Activated T-cell treated with anti-CD3 and anti-CD28 coated beads for 24 hours (primary cell): ENCODE data around the gene SUOX.
"Not testable (repeated sequence)": the region's sequence is repeated elsewhere in the genome, so short reads cannot be mapped to it uniquely, and the experiment has no call there.

ENCODE experiments used
- DNase-seq: peaks from one replicate; pipeline ENCODE4 v3.0.0-alpha.2; 2020; ENCODE audit warnings: low read depth

Gene SUOX

DNA sequence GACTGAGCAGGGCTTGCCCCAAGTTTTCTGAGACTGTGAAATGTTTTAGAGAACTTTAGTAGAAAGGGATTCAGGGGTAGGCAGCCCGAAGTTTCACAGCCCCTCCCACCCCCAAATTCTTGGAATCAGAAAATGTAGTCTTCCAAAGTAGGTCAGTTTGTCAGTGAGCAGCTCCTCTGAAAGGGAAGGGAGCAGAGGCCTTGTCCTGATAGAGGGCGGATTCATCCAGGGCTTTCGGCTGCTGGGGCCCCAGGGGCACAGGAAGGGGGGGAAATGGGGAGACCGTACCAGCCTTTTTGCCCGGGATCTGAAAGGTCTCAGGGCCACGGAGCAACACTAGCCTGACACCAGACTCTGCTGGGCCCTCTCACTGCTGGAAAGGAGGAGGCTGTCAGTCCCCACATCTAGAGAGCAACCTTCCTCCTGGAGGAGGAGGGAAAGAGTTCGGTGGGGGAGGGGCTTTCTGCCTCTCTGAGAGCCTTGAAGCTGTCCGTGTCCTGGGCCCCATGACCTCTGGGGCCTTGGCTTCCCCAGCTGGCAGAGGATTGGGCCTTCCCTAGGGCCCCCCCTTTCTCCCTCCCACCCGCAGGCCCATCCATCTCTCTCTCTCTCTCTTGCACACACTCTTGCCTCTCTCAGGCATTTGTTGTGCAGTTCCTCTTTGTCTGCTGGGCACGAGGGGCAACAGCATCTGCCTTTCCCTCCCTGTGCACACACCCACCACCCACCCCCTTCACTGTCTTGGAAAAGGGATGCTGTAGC lies 23.5 kb downstream of the SUOX start, which contains the start of gene IKZF4:
IKZF4 (plus strand) TSS at position 621 of the 762 bp plus-strand sequence. CDS start 451 bp downstream, outside the sequence.
- no peak for DNase-seq

DNA sequence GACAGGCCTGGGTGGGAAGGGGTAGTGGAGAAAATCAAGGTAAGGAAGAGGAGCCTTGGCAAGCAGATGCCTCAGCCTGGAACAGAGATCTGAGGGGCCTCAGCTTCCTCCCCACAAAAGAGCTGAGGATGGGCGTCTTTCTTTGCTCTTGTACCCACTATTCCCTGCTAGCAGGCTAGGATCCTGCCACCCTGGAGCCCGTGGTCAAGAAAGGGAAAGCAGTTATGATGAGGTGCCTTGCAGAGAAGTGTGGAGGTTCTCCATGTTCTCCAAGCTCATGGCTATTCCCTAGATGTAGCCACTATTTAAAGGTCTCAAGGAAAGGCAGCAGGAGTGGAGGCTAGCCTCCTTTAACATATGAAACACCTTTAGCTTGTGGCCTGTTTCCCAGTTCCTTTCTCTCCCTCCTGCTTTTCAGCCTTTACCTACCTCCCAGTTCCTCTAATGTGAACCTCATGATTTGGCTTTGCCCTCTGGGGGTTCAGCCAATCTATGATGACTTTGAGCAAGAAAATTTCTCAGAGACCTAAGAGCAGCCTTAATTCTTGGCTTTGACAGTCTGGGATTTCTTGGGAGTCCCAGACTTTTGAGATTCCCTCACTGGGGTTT lies 24.9 kb downstream of the SUOX start:
- no peak for DNase-seq

- no peak for DNase-seq
Observed at GRCh38 chr12:56028511-56029165, 31.6 kb downstream of the SUOX start.

DNA sequence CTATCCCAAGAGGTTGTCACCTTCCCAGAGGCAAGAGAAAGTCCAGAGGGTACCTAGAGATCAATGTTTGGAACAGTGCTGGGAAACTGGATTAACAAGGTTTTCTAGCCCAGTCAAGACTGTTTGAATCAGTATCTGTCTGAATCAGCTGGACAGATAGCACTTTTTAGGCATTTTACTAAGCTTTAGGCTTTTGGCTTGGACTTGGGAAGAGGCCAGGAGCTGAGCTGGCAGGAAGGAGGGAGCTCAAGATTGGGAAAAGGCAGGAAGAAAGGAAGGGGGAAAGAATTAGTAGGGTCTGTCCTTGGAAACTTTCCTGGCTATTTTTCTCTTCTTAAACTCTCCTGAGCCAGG lies 32.1 kb downstream of the SUOX start:
- DNase-seq = no peak

GRCh38 chr12:56029666-56030293 lies 32.7 kb downstream of the SUOX start:
- DNase-seq = peak; percentile 36

GRCh38 chr12:56031987-56032386 lies 34.9 kb downstream of the SUOX start:
- DNase-seq = no peak

GRCh38 chr12:56034586-56035332 lies 37.7 kb downstream of the SUOX start:
- DNase-seq = no peak

- DNase-seq = no peak
Observed at GRCh38 chr12:56037161-56037560, 40.1 kb downstream of the SUOX start.

- no peak for DNase-seq
Observed at GRCh38 chr12:56038022-56038655, 41.1 kb downstream of the SUOX start.

DNA sequence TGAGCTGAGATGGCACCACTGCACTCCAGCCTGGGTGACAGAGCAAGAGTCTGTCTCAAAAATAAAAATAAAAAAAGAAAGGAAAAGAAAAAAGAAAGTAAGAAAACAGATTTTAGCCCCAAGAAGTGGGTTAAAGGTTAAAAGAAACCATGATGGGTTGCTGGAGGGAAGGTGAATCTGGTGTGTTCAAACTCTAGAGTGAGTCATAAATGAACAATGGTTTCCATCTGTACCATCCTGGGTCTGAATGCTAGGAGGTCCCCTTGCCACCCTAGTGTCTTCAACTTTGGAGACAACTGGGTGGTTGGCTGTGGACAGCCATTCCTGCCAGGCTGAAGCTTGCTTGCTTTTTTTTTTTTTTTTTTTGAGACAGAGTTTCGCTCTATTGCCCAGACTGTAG lies 43.1 kb downstream of the SUOX start:
- DNase-seq = no peak

GRCh38 chr12:56040963-56041551 lies 44.0 kb downstream of the SUOX start:
- DNase-seq = no peak

GRCh38 chr12:56041552-56042429 lies 44.7 kb downstream of the SUOX start, which contains the start of gene RPS26:
TSS of gene RPS26 (plus strand) at chr12:56041918. CDS start at chr12:56042167, 249 bp downstream.
- peak; percentile 90 for DNase-seq

DNA sequence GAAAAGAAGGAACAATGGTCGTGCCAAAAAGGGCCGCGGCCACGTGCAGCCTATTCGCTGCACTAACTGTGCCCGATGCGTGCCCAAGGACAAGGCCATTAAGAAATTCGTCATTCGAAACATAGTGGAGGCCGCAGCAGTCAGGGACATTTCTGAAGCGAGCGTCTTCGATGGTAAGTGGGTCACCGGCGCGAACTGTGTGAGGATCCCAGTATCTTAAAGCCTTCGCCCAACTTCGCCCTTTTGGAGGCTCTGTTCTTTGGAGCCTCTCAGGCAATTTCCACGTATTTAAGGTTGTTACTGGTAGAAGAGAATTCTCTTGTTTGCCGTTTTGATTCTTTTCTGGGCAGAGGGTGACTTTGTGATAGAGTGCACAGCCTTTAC lies 45.3 kb downstream of the SUOX start:
- not testable (repeated sequence) for DNase-seq

DNA sequence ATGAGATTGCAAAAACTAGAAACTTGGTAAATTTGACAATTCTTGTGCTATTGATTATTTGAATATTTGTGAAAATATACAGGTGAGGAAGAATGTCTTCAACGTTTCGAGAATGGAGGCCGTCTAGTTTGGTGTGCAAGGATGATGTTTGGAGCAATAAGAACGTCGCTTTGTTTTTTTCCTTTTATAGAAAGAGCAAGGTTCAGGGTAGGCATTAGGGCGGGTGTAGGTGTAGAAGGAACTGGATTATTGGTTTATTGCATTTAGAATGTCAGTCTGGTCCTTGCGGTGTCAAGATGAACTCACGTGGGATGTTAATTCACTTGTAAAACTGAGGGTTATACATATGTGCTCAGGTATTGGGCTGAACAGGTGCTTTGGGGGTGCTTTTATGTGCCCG lies 45.8 kb downstream of the SUOX start:
- DNase-seq = no peak

GRCh38 chr12:56046027-56046780 lies 49.1 kb downstream of the SUOX start:
- no peak for DNase-seq

DNA sequence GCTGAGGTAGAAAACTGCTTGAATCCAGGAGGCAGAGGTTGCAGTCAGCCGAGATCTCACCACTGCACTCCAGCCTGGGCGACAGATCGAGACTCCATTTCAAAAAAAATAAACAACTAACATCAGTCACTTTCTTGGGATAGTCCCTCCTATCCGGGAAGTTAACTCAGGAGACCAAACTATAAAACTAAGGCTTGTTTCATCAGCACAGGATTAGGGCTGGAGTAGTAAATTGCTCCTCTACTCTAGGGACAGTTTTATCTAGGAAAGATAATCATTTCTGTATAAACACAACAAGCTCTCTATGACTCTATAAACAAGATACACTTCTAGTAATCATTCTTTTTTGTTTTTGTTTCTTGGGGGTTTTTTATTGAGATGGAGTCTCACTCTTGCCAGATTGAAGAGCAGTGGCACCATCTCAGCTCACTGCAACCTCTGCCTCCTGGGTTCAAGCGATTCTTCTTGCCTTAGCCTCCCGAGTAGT lies 56.4 kb downstream of the SUOX start:
- no peak for DNase-seq
